ENCODE measurements around the gene LSP1.

DNA sequence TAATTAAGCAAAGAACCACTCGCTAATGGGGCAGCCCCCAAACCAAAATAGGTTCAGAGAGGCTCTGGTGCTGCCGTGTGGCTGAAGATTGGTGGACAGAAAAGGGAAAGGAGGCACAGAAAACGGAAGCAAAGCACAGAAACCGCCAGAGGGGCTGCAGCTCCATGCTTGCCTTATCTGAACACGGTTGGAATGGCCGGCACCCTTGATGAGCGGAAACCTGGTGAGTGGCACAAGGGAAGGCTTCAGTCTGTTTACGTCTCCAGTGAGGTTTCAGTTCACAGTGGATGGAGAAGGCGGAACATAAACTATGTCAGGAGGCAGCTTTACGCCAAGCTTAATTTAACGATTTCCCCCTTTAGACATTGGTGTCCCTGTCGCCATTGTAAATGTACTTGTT, 44.0 kb downstream of the LSP1 start:
- TF ChIP-seq, protein P1, sequence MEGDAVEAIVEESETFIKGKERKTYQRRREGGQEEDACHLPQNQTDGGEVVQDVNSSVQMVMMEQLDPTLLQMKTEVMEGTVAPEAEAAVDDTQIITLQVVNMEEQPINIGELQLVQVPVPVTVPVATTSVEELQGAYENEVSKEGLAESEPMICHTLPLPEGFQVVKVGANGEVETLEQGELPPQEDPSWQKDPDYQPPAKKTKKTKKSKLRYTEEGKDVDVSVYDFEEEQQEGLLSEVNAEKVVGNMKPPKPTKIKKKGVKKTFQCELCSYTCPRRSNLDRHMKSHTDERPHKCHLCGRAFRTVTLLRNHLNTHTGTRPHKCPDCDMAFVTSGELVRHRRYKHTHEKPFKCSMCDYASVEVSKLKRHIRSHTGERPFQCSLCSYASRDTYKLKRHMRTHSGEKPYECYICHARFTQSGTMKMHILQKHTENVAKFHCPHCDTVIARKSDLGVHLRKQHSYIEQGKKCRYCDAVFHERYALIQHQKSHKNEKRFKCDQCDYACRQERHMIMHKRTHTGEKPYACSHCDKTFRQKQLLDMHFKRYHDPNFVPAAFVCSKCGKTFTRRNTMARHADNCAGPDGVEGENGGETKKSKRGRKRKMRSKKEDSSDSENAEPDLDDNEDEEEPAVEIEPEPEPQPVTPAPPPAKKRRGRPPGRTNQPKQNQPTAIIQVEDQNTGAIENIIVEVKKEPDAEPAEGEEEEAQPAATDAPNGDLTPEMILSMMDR (IDR thresholded peaks at IDR 0.05 in 8 of 11, conservative IDR thresholded peaks at IDR 0.05 in 3 of 11), result no peak
- TF ChIP-seq POLR2AphosphoS5 (IDR thresholded peaks at IDR 0.05) (no peak), POLR2A (IDR thresholded peaks at IDR 0.05) (no peak)
